ENCODE measurements around the gene NPEPPS.

The NPEPPS gene

DNA sequence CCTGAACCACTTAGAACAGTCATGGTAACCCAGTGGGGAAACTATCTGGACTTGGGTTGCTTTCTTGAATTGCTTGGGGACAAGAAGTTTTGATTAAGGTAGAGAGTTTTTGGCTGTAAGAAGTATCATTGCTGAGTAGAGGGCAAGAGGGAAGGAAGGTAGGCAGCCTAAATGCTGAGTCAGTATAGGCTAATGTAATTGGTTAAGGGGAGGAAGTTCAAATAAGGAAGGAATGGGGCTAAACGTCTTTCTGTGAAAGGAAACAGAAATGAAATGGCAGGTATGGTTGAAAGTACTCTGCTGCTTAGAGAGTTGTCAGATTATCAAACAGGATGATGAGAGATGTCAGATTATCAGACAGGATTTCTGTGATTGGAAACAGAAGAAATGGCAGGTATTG is 139.2 kb downstream of the NPEPPS start:
- no peak for DNase-seq

All from NCI-H1092 (cell line).